GM21381 (cell line): ENCODE data around the gene KPNA1.
A peak's percentile ranks its signal among the peaks of the same experiment; 100 is the strongest.
"Not testable (repeated sequence)": the region's sequence is repeated elsewhere in the genome, so short reads cannot be mapped to it uniquely, and the experiment has no call there.

Source experiments
- ATAC-seq: cut with Tn5 transposase; IDR thresholded peaks from one replicate; pipeline ENCODE4 v1.9.1; 2021; ENCODE audit warnings: mild to moderate bottlenecking, moderate library complexity; ENCODE audit not compliant: unreplicated experiment

Gene KPNA1

DNA sequence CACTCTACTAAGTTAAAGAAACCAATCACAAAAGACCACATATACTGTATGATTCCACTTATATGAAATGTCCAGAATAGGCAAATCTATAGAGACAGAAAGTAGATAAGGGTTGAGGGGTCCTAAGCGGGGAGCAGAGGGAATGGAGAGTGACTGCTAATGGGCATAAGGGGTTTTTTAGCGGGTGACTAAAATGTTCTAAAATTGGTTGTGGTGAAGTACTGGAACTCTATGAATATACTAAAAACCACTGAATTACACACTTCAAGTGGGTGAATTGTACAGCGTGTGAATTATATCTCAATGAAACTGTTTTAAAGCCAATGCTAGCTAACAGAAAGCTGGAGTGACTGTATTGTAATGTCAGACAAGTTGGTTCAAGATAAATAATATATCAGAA, 33.3 kb downstream of the KPNA1 start:
- no peak for ATAC-seq

DNA sequence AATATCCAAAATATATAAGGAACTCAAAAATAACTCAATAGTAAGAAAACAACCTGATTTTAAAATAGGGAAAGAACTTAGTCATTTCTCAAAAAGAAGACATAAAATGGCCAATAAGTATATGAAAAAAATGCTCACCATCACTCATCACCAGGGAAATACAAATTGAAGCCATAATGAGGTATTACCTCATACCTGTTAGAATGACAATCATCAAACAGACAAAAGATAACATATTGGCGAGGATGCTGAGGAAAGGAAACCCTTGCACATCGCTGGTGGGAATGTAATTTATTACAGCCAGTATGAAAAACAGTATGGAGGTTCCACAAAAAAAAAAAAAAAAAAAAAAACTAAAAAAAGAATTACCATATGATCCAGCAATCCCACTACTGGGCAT, 38.2 kb downstream of the KPNA1 start:
- ATAC-seq = no peak

DNA sequence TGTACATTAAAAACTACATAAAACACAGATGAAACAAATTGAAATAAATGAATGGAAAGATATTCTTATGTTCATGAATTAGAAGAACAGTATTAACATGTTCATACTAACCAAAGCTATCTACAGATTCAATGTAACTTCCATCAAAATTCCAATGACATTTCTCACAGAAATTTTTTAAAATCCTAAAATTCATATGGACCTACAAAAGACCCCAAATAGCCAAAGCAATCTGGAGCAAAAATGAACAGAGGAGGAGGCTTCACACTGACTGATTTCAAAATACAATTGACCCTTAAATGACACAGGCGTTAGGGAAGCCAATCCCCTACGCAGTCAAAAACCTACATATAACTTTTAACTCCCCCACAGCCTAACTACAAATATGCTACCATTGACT, 39.4 kb downstream of the KPNA1 start:
- ATAC-seq = no peak

GRCh38 chr3:122469659-122470058, 45.1 kb downstream of the KPNA1 start:
- ATAC-seq = peak; percentile 21

DNA sequence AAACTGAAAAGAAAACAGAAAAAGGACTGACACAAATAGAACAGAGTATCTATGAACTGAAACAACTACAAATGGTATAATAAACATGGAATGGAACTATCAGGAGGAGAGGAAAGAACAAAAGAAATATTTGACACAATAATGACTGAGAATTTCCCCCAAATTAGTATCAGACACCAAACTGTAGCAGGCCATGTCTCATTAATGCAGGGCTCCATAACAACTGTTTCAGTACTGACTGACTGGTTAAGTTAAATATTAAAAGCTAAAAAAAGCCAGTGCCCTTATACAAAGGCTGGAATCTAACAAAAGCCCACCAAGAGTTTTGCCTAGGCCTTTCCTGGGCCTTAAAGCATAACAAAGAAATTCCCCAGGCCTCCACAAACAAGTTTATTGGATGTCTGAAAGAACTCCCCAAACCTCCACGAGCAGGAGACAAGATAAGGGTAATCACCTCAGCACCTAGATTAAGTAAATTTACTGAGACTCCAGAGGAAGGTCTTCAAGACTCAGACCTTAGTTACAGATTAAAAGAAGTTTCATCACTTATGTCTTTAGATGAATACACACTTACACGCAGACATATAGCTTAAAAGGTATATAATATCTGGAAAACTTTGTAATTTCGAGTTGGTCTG, 45.7 kb downstream of the KPNA1 start:
- peak; percentile 47 for ATAC-seq

GRCh38 chr3:122466701-122467240, 48.0 kb downstream of the KPNA1 start:
- ATAC-seq = no peak

- ATAC-seq = no peak
These were observed 50.1 kb downstream of the KPNA1 start for GRCh38 chr3:122464659-122465058.

GRCh38 chr3:122462406-122462805, 52.3 kb downstream of the KPNA1 start:
- no peak for ATAC-seq

DNA sequence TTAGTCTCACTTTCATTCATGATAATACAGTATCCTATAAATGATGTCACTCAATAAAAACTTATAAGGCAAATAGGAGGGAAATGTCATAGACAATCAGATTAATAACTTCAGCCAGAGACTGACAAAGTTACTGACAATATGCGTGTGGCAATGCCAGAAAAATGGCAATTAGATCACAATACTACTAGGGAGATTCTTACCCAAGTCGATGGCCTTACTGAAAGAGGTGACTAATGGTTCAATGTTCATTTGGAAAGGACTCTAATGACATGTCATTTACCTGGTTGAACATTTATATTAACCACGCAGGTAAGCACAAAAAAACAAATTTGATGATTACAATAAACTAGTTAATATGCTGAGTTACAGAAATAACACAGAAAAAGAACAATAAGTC, 52.9 kb downstream of the KPNA1 start:
- no peak for ATAC-seq

GRCh38 chr3:122458992-122459391, 55.7 kb downstream of the KPNA1 start:
- no peak for ATAC-seq

DNA sequence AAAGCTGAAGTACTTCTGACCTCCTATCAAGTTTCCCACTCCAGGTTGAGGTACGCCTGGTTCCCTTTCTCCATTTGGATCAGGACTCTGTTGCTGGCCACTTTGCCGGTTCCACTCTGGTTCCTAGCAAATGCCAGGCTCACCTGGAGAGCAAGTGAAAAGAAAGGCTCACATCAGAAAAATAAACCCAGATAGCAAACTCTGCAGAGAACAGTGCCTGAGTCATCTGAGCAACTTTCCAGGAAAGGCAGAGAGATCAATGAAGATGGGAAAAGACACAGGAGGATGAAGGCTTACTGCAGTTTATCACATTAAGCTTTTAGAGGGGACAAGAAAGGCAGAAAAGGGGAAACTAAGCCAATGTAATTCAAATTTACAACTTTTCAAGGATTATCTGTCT, 57.0 kb downstream of the KPNA1 start:
- ATAC-seq = no peak

DNA sequence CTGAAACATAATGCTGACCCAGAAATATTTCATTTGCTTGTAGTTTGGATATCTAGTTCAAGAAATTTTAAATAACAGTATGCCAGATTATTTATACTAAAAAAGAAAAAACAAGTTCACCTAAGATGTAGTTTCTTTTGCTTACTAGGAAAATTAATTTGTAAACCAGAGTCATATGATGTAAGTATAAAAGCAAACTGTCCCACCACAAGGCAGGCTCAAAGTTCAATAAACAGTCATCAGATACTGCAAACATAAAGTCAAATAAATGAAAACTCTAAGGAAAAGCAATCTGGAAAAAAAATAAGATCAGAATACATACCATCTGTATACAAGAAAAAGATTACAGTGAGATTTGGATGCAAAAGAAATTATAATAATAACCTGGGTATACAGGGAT, 58.7 kb downstream of the KPNA1 start:
- no peak for ATAC-seq

GRCh38 chr3:122451371-122451770, 63.4 kb downstream of the KPNA1 start:
- ATAC-seq = no peak

DNA sequence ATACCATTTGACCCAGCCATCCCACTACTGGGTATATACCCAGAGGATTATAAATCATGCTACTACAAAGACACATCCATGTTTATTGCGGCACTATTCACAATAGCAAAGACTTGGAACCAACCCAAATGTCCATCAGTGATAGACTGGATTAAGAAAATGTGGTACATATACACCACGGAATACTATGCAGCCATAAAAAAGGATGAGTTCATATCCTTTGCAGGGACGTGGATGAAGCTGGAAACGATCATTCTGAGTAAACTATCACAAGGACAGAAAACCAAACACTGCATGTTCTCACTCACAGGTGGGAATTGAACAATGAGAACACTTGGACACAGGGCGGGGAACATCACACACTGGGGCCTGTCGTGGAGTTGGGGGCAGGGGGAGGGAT, 66.5 kb downstream of the KPNA1 start:
- ATAC-seq = not testable (repeated sequence)

GRCh38 chr3:122444491-122444887, 70.2 kb downstream of the KPNA1 start:
- ATAC-seq = not testable (repeated sequence)

GRCh38 chr3:122443762-122444490, 70.8 kb downstream of the KPNA1 start:
- ATAC-seq = not testable (repeated sequence)

DNA sequence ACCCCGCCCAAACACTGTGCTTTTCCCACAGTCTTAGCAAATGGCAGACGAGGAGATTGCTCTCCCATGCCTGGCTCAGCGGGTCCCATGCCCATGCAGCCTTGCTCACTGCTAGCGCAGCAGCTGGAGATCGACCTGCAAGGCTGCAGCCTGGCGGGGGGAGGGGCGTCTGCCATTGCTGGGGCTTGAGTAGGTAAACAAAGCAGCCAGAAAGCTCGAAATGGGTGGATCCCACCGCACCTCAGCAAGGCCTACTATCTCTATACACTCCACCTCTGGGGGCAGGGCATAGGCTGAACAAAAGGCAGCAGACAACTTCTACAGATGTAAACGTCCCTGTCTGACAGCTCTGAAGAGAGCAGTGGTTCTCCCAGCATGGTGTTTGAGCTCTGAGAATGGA, 71.6 kb downstream of the KPNA1 start:
- no peak for ATAC-seq

DNA sequence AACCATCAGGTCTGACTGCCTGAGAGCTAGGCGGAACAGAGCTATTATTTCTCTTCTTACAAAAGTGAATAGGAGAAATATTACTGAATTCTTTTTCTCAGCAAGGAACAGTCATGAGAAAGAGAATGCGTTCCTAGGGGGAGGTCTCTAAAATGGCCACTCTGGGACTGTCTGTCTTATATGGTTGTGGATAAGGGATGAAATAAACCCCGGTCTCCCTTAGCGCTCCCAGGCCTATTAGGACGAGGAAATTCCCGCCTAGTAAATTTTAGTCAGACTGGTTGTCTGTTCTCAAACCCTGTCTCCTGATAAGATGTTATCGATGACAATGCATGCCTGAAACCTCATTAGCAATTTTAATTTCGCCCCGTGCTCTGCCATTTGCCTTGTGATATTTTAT, 78.8 kb downstream of the KPNA1 start:
- ATAC-seq = no peak

GRCh38 chr3:122430371-122430770, 84.4 kb downstream of the KPNA1 start:
- ATAC-seq = no peak

- no peak for ATAC-seq
These were observed 86.8 kb downstream of the KPNA1 start for GRCh38 chr3:122427857-122428471.

- ATAC-seq = no peak
These were observed 92.9 kb downstream of the KPNA1 start for GRCh38 chr3:122421836-122422235.

- ATAC-seq = no peak
These were observed 93.6 kb downstream of the KPNA1 start for GRCh38 chr3:122421101-122421500.
